Measurements from ENCODE around the gene CACNA1I.

The CACNA1I gene

DNA sequence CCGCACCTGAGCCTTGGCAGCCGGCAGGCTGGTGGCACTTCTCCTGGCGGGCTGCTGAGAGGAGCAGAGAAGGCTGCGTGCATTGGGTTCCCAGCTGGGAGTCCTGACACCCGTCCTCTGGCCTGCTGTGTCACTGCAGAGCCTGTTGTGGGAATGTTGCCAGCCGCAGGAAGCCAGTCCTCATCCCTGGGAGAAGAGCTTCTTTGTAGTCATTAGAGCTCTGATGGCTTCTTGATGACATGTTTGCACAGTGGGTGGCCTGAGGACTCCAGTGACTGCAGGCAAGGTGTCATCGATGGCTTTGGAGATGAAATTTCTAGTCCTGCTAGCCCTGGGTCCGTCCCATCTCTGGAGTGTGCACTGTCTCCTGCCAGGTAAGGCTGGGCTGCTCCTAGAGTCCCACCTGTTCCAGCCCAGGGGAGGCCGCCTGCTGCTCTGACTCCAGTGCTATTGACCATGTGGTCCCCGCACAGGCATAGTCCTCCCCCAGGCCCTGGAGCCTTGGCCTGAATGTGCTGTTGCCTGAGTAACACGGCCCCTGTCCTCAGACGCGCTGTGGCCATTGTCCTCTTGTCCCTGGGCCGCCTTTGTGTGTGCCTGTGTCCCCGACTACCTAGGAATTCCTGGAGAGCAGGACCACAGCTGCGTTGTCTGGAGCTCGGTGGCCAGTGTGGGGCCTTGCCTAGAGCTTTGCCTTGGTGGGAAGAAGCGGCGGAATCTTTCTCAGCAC, 129.2 kb downstream of the CACNA1I start:
- DNase-seq (ENCODE audit: low read depth in 2 of 2), result no peak

GRCh38 chr22:39700565-39700964, 130.0 kb downstream of the CACNA1I start:
- no peak for DNase-seq (ENCODE audit: low read depth in 2 of 2)

GRCh38 chr22:39703091-39703490, 132.5 kb downstream of the CACNA1I start:
- no peak for DNase-seq (ENCODE audit: low read depth in 2 of 2)

- DNase-seq (ENCODE audit: low read depth in 2 of 2), result no peak
These were observed 133.5 kb downstream of the CACNA1I start for GRCh38 chr22:39703928-39704639.

GRCh38 chr22:39705386-39705785, 134.8 kb downstream of the CACNA1I start:
- no peak for DNase-seq (ENCODE audit: low read depth in 2 of 2)

GRCh38 chr22:39706376-39707140, 136.0 kb downstream of the CACNA1I start:
- no peak for DNase-seq (ENCODE audit: low read depth in 2 of 2)

DNA sequence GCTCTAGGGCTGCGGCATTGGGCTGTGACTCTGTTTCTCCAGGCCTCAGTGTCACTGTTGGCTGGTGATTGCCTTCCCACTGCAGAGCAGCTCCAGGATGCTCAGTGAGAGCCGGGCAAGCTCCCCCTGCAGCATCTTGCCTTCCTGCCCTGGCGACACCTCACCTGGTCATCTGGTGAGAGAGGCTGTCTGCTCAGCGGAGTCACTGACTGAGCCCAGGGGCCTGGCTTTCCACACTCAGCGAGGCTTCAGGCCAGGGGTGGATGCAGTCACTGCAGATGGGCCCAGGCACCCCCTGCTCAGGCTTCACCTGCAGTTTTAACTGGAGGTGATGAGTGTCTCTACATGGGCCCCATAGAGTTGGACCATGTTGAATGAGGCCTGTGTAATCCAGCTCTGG, 136.8 kb downstream of the CACNA1I start:
- DNase-seq (ENCODE audit: low read depth in 2 of 2), result no peak

GRCh38 chr22:39707816-39708215, 137.3 kb downstream of the CACNA1I start:
- DNase-seq (ENCODE audit: low read depth in 2 of 2), result no peak

GRCh38 chr22:39710380-39711150, 140.0 kb downstream of the CACNA1I start:
- DNase-seq (ENCODE audit: low read depth in 2 of 2), result no peak

GRCh38 chr22:39712081-39712480, 141.5 kb downstream of the CACNA1I start:
- DNase-seq (ENCODE audit: low read depth in 2 of 2), result no peak

DNA sequence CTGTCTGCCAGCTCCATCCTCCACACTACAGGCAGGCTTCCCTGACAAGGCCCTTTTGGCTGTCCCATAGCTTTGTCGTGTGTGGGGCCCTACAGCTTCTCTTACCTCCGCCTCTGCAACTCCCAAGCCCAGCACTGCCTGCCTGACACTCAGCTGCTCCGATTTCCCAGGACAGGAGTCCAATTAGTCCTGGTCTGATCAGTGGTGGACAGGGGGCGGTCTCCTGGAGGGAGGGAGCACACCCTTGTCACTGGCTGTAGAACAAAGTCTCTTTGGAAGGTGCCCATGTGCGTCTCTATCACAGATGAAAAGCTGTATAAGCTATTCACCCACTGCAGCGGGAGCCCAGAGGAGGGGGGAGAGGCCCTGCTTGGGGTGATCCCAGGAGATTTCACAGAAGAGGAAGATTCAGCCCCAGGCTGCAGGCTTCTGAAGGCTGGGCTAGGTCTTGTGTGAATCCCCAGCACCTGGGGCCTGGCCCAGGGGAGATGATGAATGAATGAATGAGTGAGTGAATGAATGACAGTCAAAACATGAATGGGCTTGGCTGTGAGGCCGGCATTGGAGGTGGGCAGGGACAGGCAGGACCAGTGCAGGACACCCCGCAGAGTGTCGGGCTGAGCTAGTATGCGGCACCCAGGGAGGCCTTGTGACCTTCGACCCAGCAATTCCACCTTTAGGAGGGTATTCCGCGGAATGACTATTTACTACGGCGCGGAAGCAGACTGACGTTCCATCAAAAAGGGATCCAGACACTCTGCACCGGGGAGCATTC, 142.4 kb downstream of the CACNA1I start:
- no peak for DNase-seq (ENCODE audit: low read depth in 2 of 2)

- DNase-seq (ENCODE audit: low read depth in 2 of 2), result no peak
These were observed 143.3 kb downstream of the CACNA1I start for GRCh38 chr22:39713799-39714290.

GRCh38 chr22:39714321-39714720, 143.8 kb downstream of the CACNA1I start:
- DNase-seq (ENCODE audit: low read depth in 2 of 2), result no peak

DNA sequence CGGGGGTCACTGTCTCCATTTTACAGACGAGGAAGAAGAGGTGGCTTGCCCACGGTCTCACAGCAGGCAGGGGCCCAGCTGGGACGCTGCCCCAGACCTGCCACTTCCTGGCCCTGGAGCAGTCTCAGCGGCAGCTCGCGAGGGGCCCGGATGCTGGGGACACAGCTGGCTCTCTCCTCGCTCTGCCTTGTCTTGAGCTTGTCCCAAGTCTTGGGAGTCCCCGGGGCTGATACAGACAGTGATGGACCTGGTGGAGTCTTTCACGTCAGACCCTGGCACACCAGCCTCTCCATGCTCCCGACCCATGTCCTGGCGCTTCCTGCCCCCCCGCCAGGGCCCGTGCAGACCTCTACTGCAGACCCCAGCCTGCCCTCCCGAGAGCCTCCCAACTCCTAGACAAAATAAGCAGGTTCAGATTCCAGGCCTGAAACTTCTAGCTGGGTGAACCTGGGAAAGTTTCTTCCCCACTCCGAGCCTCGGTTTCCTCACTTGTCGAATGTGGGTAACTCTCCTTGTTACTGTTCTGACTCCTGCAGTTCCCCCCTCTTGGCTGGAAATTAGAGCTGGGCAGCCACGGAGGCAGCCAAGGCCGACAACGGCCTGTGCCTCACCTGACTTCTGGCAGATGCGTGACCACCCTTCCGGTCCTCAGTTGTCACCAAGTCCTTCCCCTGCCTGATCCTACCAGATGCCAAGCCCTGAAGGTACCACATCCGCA, 145.4 kb downstream of the CACNA1I start:
- DNase-seq (ENCODE audit: low read depth in 2 of 2), result no peak

- DNase-seq (ENCODE audit: low read depth in 2 of 2), result no peak
These were observed 146.0 kb downstream of the CACNA1I start for GRCh38 chr22:39716534-39716933.

- DNase-seq (ENCODE audit: low read depth in 2 of 2), result no peak
These were observed 146.5 kb downstream of the CACNA1I start for GRCh38 chr22:39717099-39717498.

GRCh38 chr22:39718206-39718605, 147.7 kb downstream of the CACNA1I start:
- DNase-seq (ENCODE audit: low read depth in 2 of 2), result no peak

DNA sequence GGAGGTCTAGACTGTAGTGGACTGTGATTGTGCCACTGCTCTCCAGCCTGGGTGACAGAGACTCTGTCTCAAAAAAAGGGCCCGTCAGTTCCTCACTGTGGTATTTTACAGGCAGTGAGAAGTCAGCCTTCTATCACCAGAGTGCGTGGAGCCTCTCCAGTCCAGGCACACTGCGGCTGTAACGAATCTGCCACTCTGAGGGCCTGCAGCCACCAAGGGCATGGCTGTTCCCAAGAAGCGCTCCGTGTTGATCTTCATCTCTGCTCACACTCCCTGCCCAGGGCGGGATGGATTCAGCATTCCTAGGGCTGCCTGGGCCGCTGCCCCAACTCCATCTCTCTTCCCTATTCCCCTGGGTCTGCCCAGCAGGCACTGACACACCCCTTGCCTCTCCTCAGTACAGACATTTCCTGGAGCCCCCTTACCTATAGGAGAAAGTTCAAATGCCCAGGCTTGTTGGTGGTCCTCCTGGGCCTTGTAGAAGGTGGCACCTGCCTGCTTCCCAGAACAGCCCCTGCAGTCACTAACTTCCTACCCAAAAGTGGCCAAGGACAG, 148.4 kb downstream of the CACNA1I start:
- DNase-seq (ENCODE audit: low read depth in 2 of 2), result no peak

- no peak for DNase-seq (ENCODE audit: low read depth in 2 of 2)
These were observed 149.3 kb downstream of the CACNA1I start for GRCh38 chr22:39719559-39720450.
